Lower lobe of right lung (tissue), 2 donors: ENCODE measurements around the gene TMEM120B. TPM values are rescaled to one million over a fixed set of nuclear protein-coding genes. Genes with fewer than 3 reads are reported as not detected.

Source experiments
- ATAC-seq, 2 donors: fragments of 200-7000 bp; cut with Tn5 transposase; one replicate each; pipeline ENCODE4 v1.9.1; 2020 to 2022; ENCODE audit warnings: mild to moderate bottlenecking in 2 of 2, moderate library complexity in 2 of 2
- DNase-seq: peaks from one replicate; pipeline ENCODE4 v3.0.0-alpha.2; 2020
- H3K27ac ChIP-seq: fragments of 200-600 bp; one replicate; pipeline ENCODE4 v1.8.0; 2022
- H3K27me3 ChIP-seq: fragments of 200-600 bp; one replicate; pipeline ENCODE4 v1.8.0; 2022; ENCODE audit warnings: low read depth
- H3K36me3 ChIP-seq: fragments of 200-600 bp; one replicate; pipeline ENCODE4 v1.8.0; 2022; ENCODE audit warnings: mild to moderate bottlenecking
- H3K4me1 ChIP-seq: fragments of 200-600 bp; one replicate; pipeline ENCODE4 v1.8.0; 2022
- H3K4me3 ChIP-seq: fragments of 200-600 bp; one replicate; pipeline ENCODE4 v1.8.0; 2022; ENCODE audit warnings: mild to moderate bottlenecking
- H3K9me3 ChIP-seq: fragments of 200-600 bp; one replicate; pipeline ENCODE4 v1.8.0; 2022
- CTCF ChIP-seq: fragments of 200-600 bp; IDR thresholded peaks from one replicate; pipeline ENCODE4 v1.8.0; 2022; ENCODE audit warnings: antibody characterized with exemption, mild to moderate bottlenecking
- intact Hi-C: fragments of 100-400 bp; cut with DNase I; formaldehyde crosslinking; loops from one replicate; pipeline ENCODE4 v1.11.0; 2022
- total RNA-seq: library from RNA; stranded (reverse); fragmentation: NEBNext Ultra II Directional; extraction: Animal tissue kit (Norgen Biotek cat#: 25700); gene quantifications from one replicate; pipeline ENCODE4 v1.2.1, GENCODE V29; 2021
- donor health status: DM: no; HTN: yes; CAD: no; lungs with severe emphysema.

TMEM120B gene
- total RNA-seq, 1 donor from 2014 or later, result 13.4 TPM

- no peak overlapping the region for H3K4me3 ChIP-seq
- no peaks in the 10 kb centered on the region for H3K4me1 ChIP-seq
- no peak for TF ChIP-seq CTCF
- DNase-seq, result no peak
- peaks cover 87% of the 10 kb centered on the region for H3K36me3 ChIP-seq
- H3K27ac ChIP-seq, result no peak overlapping the region
- no peaks in the 10 kb centered on the region for H3K9me3 ChIP-seq
- intact Hi-C loops, result no loop called here
- ATAC-seq, result no peak
- no peaks in the 10 kb centered on the region for H3K27me3 ChIP-seq
Observed at GRCh38 chr12:121823727-121824115, 111.2 kb downstream of the TMEM120B start.

GRCh38 chr12:121825041-121825523 is 112.5 kb downstream of the TMEM120B start:
- Histone ChIP-seq H3K36me3 (peaks cover 85% of the 10 kb centered on the region), H3K4me3 (no peak overlapping the region), H3K9me3 (no peaks in the 10 kb centered on the region), H3K27ac (no peak overlapping the region), H3K4me1 (no peaks in the 10 kb centered on the region), H3K27me3 (no peaks in the 10 kb centered on the region)
- ATAC-seq, result no peak
- no peak for DNase-seq
- intact Hi-C loops, result no loop called here
- no peak for TF ChIP-seq CTCF

- intact Hi-C loops, result no loop called here
- DNase-seq (no peak), ATAC-seq (no peak)
- Histone ChIP-seq H3K9me3 (no peaks in the 10 kb centered on the region), H3K4me3 (no peak overlapping the region), H3K27me3 (no peaks in the 10 kb centered on the region), H3K36me3 (peaks cover 85% of the 10 kb centered on the region), H3K27ac (no peak overlapping the region), H3K4me1 (no peaks in the 10 kb centered on the region)
- no peak for TF ChIP-seq CTCF
Observed at GRCh38 chr12:121826318-121827150, 114.0 kb downstream of the TMEM120B start.

- Histone ChIP-seq H3K9me3 (no peaks in the 10 kb centered on the region), H3K4me1 (no peaks in the 10 kb centered on the region), H3K36me3 (peaks cover 83% of the 10 kb centered on the region), H3K4me3 (no peak overlapping the region), H3K27me3 (no peaks in the 10 kb centered on the region), H3K27ac (no peak overlapping the region)
- ATAC-seq (no peak), DNase-seq (no peak)
- intact Hi-C loops, result no loop called here
- TF ChIP-seq CTCF, result no peak
Observed at GRCh38 chr12:121827351-121828099, 115.0 kb downstream of the TMEM120B start.

- intact Hi-C loops, result no loop called here
- no peak overlapping the region for H3K27ac ChIP-seq
- peaks cover 78% of the 10 kb centered on the region for H3K36me3 ChIP-seq
- H3K4me1 ChIP-seq, result no peaks in the 10 kb centered on the region
- no peak for TF ChIP-seq CTCF
- H3K27me3 ChIP-seq, result no peaks in the 10 kb centered on the region
- H3K4me3 ChIP-seq, result no peak overlapping the region
- DNase-seq (no peak), ATAC-seq (no peak)
- H3K9me3 ChIP-seq, result no peaks in the 10 kb centered on the region
Observed at GRCh38 chr12:121828306-121828705, 115.8 kb downstream of the TMEM120B start.
